Myocyte (in vitro differentiated cells): ENCODE data around the gene YIPF5. TPM values are rescaled to one million over a fixed set of nuclear protein-coding genes. Genes with fewer than 3 reads are reported as not detected.

ENCODE experiments used
- DNase-seq: peaks from one replicate; pipeline ENCODE4 v3.0.0-alpha.2; 2012; ENCODE audit warnings: low read depth
- total RNA-seq: library from RNA; depleted of rRNA; stranded (reverse); fragments of >200 nt; gene quantifications from 2 replicates; pipeline ENCODE4 v1.2.3, GENCODE V29; 2014

YIPF5 gene
- total RNA-seq, 1 donor from 2014 or later = 78.7 TPM

- DNase-seq = no peak
These were observed 45.2 kb downstream of the YIPF5 start for GRCh38 chr5:144125163-144125726.

GRCh38 chr5:144122641-144123040, 47.8 kb downstream of the YIPF5 start:
- no peak for DNase-seq

GRCh38 chr5:144122081-144122480, 48.4 kb downstream of the YIPF5 start:
- no peak for DNase-seq

- no peak for DNase-seq
These were observed 48.9 kb downstream of the YIPF5 start for GRCh38 chr5:144121577-144121976.

- no peak for DNase-seq
These were observed 49.7 kb downstream of the YIPF5 start for GRCh38 chr5:144120661-144121180.

- no peak for DNase-seq
These were observed 53.0 kb downstream of the YIPF5 start for GRCh38 chr5:144117412-144117811.

GRCh38 chr5:144114571-144114970, 55.9 kb downstream of the YIPF5 start:
- DNase-seq = no peak

Other genes with a start within 250 kb of the YIPF5 start
- 0.47 and 0.64 TPM in 2 replicates for gene KCTD16, start 214 bp upstream of the YIPF5 start, total RNA-seq